Brain pericyte (primary cell): Measurements from ENCODE around the gene C17orf75.

Experiments used
- DNase-seq: peaks from one replicate; pipeline ENCODE4 v3.0.0-alpha.2; 2012; ENCODE audit warnings: low read depth, low spot score

C17orf75 gene

GRCh38 chr17:32305049-32305448 is 36.9 kb downstream of the C17orf75 start:
- no peak for DNase-seq

- no peak for DNase-seq
Measured at GRCh38 chr17:32303781-32304288, 38.1 kb downstream of the C17orf75 start.

GRCh38 chr17:32302860-32303649 is 38.9 kb downstream of the C17orf75 start:
- DNase-seq, result no peak

GRCh38 chr17:32302037-32302436 is 39.9 kb downstream of the C17orf75 start:
- no peak for DNase-seq

GRCh38 chr17:32299580-32300164 is 42.3 kb downstream of the C17orf75 start:
- DNase-seq, result no peak

- no peak for DNase-seq
Measured at GRCh38 chr17:32298721-32299579, 43.0 kb downstream of the C17orf75 start.

- no peak for DNase-seq
Measured at GRCh38 chr17:32298298-32298697, 43.7 kb downstream of the C17orf75 start.

- no peak for DNase-seq
Measured at GRCh38 chr17:32297860-32298259, 44.1 kb downstream of the C17orf75 start.

GRCh38 chr17:32297424-32297823 is 44.5 kb downstream of the C17orf75 start:
- DNase-seq, result no peak

GRCh38 chr17:32292094-32292493 is 49.9 kb downstream of the C17orf75 start:
- DNase-seq, result no peak

GRCh38 chr17:32289471-32290070 is 52.4 kb downstream of the C17orf75 start:
- DNase-seq, result no peak

- no peak for DNase-seq
Measured at GRCh38 chr17:32288615-32289014, 53.4 kb downstream of the C17orf75 start.

- no peak for DNase-seq
Measured at GRCh38 chr17:32287804-32288511, 54.0 kb downstream of the C17orf75 start.

GRCh38 chr17:32286518-32286900 is 55.5 kb downstream of the C17orf75 start:
- no peak for DNase-seq

- no peak for DNase-seq
Measured at GRCh38 chr17:32285746-32286517, 56.0 kb downstream of the C17orf75 start.

- no peak for DNase-seq
Measured at GRCh38 chr17:32285306-32285705, 56.7 kb downstream of the C17orf75 start.

GRCh38 chr17:32283745-32284201 is 58.2 kb downstream of the C17orf75 start:
- no peak for DNase-seq

- DNase-seq, result no peak
Measured at GRCh38 chr17:32281011-32281451, 60.9 kb downstream of the C17orf75 start.

GRCh38 chr17:32279891-32280716 is 61.9 kb downstream of the C17orf75 start:
- no peak for DNase-seq
